Measurements from ENCODE around the gene TMEM31. TPM values are rescaled to one million over a fixed set of nuclear protein-coding genes. Genes with fewer than 3 reads are reported as not detected.

The TMEM31 gene
- total and polyA plus RNA-seq, 2 of the 8 experiments (the other 6 are each of a cell fraction or from before 2014, with no cell fraction given), result 0.65 TPM; not detected in 1

GRCh38 chrX:103734125-103734760, 23.5 kb downstream of the TMEM31 start (continued):
- TF ChIP-seq ATF3 (IDR thresholded peaks at IDR 0.05; ENCODE audit: insufficient read depth, low read depth, low read length) (no peak), CHD7 (IDR thresholded peaks at IDR 0.05; ENCODE audit: insufficient replicate concordance, low read length) (no peak), ATF2 (IDR thresholded peaks at IDR 0.05; ENCODE audit: low read length) (no peak), EZH2 (IDR thresholded peaks at IDR 0.05; ENCODE audit: low read depth, low read length, severe bottlenecking) (no peak), CHD1 (IDR thresholded peaks at IDR 0.05; ENCODE audit: low read depth, low read length) (no peak)
